SK-N-SH treated with all-trans-retinoic acid at 6 μM for 48 hours (cell line): ENCODE measurements around the gene NFIA.
"Not testable (repeated sequence)": the region's sequence is repeated elsewhere in the genome, so short reads cannot be mapped to it uniquely, and the experiment has no call there.

Experiments used
- ATAC-seq: fragments of 200-7000 bp; cut with Tn5 transposase; 3 replicates; pipeline ENCODE4 v1.9.1; 2020; ENCODE audit warnings: mild to moderate bottlenecking, moderate library complexity
- CSDC2 ChIP-seq: fragments of 250-450 bp; sonication (Bioruptor Pico); IDR thresholded peaks from 2 replicates; pipeline ENCODE4 v1.5.0; 2020; ENCODE audit warnings: mild to moderate bottlenecking, moderate library complexity
- ESRRG ChIP-seq: fragments of 250-450 bp; sonication (Bioruptor Pico); IDR thresholded peaks from 2 replicates; pipeline ENCODE4 v1.6.1; 2021; ENCODE audit warnings: mild to moderate bottlenecking
- GLIS3 ChIP-seq: fragments of 250-450 bp; sonication (Bioruptor Pico); IDR thresholded peaks from 2 replicates; pipeline ENCODE4 v1.5.0; 2020; ENCODE audit warnings: mild to moderate bottlenecking, moderate library complexity
- ISL1 ChIP-seq: fragments of 250-450 bp; sonication (Bioruptor Pico); IDR thresholded peaks from 2 replicates; pipeline ENCODE4 v2.1.2; 2022; ENCODE audit warnings: mild to moderate bottlenecking, moderate library complexity
- OSR1 ChIP-seq: fragments of 250-450 bp; sonication (Bioruptor Pico); IDR thresholded peaks from 2 replicates; pipeline ENCODE4 v1.8.0; 2022; ENCODE audit warnings: moderate library complexity, mild to moderate bottlenecking, inconsistent platforms
- PPARA ChIP-seq: fragments of 250-450 bp; sonication (Bioruptor Pico); IDR thresholded peaks from 2 replicates; pipeline ENCODE4 v1.5.0; 2020; ENCODE audit warnings: mild to moderate bottlenecking, borderline replicate concordance
- RARB ChIP-seq: fragments of 250-450 bp; sonication (Bioruptor Pico); IDR thresholded peaks from 2 replicates; pipeline ENCODE4 v1.8.0; 2021; ENCODE audit warnings: mild to moderate bottlenecking, moderate library complexity
- TCF4 ChIP-seq: fragments of 250-450 bp; sonication (Bioruptor Pico); IDR thresholded peaks from 2 replicates; pipeline ENCODE4 v1.8.0; 2021; ENCODE audit warnings: mild to moderate bottlenecking, moderate library complexity, borderline replicate concordance
- TOX ChIP-seq: fragments of 250-450 bp; sonication (Bioruptor Pico); IDR thresholded peaks from 2 replicates; pipeline ENCODE4 v1.8.0; 2021; ENCODE audit warnings: mild to moderate bottlenecking, moderate library complexity, borderline replicate concordance
- ZFP30 ChIP-seq: fragments of 450-650 bp; formaldehyde crosslinking; IDR thresholded peaks from 2 replicates; pipeline ENCODE4 v1.5.0; 2022; ENCODE audit warnings: mild to moderate bottlenecking, moderate library complexity
- ZNF565 ChIP-seq: fragments of 450-650 bp; formaldehyde crosslinking; conservative IDR thresholded peaks from 2 replicates; pipeline ENCODE4 v1.5.0; 2020; ENCODE audit warnings: low read depth, mild to moderate bottlenecking, moderate library complexity
- ZNF8 ChIP-seq: fragments of 450-650 bp; formaldehyde crosslinking; IDR thresholded peaks from 2 replicates; pipeline ENCODE4 v1.5.0; 2020; ENCODE audit warnings: mild to moderate bottlenecking, moderate library complexity
- TF ChIP-seq, protein P1 (sequence below): fragments of 250-450 bp; sonication (Bioruptor Pico); IDR thresholded peaks from 2 replicates; pipeline ENCODE4 v1.5.0; 2020; ENCODE audit warnings: mild to moderate bottlenecking, moderate library complexity
- TF ChIP-seq, protein P2 (sequence below): fragments of 250-450 bp; sonication (Bioruptor Pico); IDR thresholded peaks from 2 replicates; pipeline ENCODE4 v1.5.1; 2020; ENCODE audit warnings: low read depth, mild to moderate bottlenecking, moderate library complexity
- TF ChIP-seq, protein P3 (sequence below): fragments of 250-450 bp; sonication (Bioruptor Pico); IDR thresholded peaks from 2 replicates; pipeline ENCODE4 v1.8.0; 2020; ENCODE audit warnings: mild to moderate bottlenecking, moderate library complexity, borderline replicate concordance
- TF ChIP-seq, protein P4 (sequence below): fragments of 250-450 bp; sonication (Bioruptor Pico); IDR thresholded peaks from 2 replicates; pipeline ENCODE4 v1.8.0; 2021; ENCODE audit warnings: low read depth, mild to moderate bottlenecking, moderate library complexity, borderline replicate concordance
- TF ChIP-seq, protein P5 (sequence below): fragments of 250-450 bp; sonication (Bioruptor Pico); IDR thresholded peaks from 2 replicates; pipeline ENCODE4 v1.5.1; 2021; ENCODE audit warnings: mild to moderate bottlenecking, moderate library complexity

Gene NFIA

DNA sequence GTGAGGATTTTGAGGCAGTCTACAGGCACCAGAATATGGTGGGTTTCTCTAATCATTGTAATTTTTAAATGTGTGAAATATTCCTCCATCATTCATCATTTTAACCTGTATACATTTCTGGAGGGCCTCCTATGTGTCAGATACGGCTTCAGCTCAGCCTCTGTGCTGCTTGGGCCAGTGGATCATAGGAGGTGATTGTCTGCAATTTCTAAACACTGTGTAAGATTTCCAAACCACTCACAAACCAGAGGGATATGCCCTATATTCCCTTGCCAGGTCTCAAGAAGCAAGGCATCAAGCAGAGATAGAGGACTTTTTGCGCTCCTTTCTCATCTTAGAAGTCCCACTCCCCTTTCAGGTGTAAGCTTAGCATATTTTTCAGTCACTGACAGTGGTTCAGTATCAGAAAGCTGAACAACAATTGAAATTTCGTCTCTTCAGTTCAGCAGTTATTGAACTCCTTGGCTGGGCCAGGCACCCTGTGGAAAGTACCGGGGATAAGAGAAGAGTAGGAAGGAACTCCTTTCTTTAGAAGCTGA, 190.9 kb downstream of the NFIA start (continued):
- TF ChIP-seq, protein P1, sequence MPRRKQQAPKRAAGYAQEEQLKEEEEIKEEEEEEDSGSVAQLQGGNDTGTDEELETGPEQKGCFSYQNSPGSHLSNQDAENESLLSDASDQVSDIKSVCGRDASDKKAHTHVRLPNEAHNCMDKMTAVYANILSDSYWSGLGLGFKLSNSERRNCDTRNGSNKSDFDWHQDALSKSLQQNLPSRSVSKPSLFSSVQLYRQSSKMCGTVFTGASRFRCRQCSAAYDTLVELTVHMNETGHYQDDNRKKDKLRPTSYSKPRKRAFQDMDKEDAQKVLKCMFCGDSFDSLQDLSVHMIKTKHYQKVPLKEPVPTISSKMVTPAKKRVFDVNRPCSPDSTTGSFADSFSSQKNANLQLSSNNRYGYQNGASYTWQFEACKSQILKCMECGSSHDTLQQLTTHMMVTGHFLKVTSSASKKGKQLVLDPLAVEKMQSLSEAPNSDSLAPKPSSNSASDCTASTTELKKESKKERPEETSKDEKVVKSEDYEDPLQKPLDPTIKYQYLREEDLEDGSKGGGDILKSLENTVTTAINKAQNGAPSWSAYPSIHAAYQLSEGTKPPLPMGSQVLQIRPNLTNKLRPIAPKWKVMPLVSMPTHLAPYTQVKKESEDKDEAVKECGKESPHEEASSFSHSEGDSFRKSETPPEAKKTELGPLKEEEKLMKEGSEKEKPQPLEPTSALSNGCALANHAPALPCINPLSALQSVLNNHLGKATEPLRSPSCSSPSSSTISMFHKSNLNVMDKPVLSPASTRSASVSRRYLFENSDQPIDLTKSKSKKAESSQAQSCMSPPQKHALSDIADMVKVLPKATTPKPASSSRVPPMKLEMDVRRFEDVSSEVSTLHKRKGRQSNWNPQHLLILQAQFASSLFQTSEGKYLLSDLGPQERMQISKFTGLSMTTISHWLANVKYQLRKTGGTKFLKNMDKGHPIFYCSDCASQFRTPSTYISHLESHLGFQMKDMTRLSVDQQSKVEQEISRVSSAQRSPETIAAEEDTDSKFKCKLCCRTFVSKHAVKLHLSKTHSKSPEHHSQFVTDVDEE (CRISPR knock-in tag), result no peak
- TF ChIP-seq GLIS3 (CRISPR knock-in tag) (no peak), ESRRG (no peak), ZNF565 (CRISPR knock-in tag) (no peak)
- TF ChIP-seq, protein P2, sequence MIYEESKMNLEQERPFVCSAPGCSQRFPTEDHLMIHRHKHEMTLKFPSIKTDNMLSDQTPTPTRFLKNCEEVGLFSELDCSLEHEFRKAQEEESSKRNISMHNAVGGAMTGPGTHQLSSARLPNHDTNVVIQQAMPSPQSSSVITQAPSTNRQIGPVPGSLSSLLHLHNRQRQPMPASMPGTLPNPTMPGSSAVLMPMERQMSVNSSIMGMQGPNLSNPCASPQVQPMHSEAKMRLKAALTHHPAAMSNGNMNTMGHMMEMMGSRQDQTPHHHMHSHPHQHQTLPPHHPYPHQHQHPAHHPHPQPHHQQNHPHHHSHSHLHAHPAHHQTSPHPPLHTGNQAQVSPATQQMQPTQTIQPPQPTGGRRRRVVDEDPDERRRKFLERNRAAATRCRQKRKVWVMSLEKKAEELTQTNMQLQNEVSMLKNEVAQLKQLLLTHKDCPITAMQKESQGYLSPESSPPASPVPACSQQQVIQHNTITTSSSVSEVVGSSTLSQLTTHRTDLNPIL (CRISPR knock-in tag), result no peak

DNA sequence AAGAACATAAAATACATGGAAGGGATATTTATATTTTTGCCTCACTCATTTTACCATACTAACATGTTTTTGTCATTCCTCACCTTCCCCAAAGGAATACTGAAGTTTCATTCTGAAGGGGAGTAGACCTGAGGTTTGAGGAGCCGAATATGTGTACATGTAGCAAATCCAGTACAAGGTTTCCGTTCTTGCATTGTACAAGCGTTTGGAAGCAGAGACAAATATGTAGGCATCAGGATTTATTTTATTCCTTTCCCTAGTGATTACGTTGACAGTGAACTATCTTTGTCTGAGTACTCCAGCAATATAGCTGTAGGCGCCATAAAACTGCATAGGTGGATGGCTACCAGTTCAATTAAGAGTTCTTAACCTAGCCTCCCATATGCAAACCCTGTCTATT, 191.5 kb downstream of the NFIA start:
- ATAC-seq, result no peak
- TF ChIP-seq ZNF8 (no peak), TOX (CRISPR knock-in tag) (no peak), PPARA (CRISPR knock-in tag) (no peak), ISL1 (CRISPR knock-in tag) (no peak)
- TF ChIP-seq, protein P3, sequence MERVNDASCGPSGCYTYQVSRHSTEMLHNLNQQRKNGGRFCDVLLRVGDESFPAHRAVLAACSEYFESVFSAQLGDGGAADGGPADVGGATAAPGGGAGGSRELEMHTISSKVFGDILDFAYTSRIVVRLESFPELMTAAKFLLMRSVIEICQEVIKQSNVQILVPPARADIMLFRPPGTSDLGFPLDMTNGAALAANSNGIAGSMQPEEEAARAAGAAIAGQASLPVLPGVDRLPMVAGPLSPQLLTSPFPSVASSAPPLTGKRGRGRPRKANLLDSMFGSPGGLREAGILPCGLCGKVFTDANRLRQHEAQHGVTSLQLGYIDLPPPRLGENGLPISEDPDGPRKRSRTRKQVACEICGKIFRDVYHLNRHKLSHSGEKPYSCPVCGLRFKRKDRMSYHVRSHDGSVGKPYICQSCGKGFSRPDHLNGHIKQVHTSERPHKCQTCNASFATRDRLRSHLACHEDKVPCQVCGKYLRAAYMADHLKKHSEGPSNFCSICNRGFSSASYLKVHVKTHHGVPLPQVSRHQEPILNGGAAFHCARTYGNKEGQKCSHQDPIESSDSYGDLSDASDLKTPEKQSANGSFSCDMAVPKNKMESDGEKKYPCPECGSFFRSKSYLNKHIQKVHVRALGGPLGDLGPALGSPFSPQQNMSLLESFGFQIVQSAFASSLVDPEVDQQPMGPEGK (CRISPR knock-in tag), result no peak
- TF ChIP-seq, protein P4, sequence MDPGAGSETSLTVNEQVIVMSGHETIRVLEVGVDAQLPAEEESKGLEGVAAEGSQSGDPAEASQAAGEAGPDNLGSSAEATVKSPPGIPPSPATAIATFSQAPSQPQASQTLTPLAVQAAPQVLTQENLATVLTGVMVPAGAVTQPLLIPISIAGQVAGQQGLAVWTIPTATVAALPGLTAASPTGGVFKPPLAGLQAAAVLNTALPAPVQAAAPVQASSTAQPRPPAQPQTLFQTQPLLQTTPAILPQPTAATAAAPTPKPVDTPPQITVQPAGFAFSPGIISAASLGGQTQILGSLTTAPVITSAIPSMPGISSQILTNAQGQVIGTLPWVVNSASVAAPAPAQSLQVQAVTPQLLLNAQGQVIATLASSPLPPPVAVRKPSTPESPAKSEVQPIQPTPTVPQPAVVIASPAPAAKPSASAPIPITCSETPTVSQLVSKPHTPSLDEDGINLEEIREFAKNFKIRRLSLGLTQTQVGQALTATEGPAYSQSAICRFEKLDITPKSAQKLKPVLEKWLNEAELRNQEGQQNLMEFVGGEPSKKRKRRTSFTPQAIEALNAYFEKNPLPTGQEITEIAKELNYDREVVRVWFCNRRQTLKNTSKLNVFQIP, result no peak
- TF ChIP-seq, protein P2 (CRISPR knock-in tag), result no peak

DNA sequence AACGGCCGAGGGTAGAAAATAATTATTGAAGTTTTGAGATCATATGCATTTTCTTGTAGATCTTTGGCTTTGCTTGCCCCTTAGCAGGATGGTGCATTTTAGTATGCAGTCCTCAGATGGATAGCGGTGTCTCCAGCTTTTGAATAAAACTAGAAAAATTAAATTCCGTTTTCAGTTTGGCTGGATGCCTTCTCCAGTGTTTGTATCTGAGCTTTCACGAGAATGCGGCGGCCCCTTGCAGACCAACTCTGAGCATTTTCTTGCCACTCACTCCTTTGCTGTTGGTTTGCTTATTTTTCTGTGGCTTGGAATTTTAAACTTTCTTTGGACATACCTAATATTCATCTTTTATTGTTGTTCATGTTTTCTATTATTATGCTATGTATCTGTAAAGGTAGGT, 192.6 kb downstream of the NFIA start:
- no peak for ATAC-seq
- no peak for TF ChIP-seq RARB
- TF ChIP-seq, all 23 proteins: peak for 0

DNA sequence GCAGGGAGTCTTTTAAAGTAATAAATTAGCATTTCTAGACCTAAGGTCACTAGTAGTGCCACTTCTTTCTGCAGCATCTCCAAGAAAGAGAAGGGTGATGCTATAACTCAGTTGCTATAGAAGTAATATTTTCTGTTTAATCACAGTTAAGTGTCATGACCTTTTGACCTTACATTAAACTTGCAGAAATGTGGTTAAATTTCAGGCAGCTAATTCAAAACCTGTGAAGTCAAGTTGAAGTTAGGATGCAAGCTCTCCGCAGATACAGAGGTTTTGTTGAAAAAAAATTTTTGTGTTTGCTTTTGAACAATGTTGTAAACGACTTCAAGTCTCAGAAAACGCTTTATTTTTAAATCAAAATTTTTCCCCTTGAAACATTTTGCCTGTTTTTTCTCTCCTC, 193.9 kb downstream of the NFIA start:
- ATAC-seq, result no peak
- TF ChIP-seq TOX (CRISPR knock-in tag), result no peak

DNA sequence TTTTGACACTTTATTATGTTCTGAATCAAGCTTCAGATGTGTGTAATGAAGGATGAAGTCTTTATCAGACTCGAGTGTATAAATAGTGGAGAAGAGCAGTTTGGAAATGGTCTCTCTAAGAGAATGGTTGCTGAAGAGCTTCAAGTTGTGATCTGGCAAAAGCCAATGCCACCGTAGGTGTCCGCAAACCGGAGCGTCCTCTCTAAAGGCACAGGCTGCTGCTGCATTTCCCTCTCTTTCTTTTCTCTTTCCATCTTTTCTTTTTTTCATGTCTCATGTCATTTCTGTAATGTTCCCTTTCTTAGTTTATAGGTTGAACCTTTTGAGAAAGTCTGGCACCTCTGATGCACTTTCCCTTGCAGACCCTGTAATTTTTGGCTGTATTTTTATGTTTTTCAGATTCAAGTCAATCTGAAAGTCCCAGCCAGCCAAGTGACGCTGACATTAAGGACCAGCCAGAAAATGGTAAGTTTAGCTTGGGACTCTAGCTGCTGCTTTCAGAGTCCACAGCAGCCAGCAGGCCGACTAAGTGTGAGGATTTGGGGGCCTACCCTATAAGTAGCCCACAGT, 194.8 kb downstream of the NFIA start:
- ATAC-seq, result no peak
- TF ChIP-seq TCF4 (CRISPR knock-in tag), result no peak
- no peak for TF ChIP-seq ZFP30
- TF ChIP-seq ZNF565 (CRISPR knock-in tag), result no peak
- TF ChIP-seq, protein P5, sequence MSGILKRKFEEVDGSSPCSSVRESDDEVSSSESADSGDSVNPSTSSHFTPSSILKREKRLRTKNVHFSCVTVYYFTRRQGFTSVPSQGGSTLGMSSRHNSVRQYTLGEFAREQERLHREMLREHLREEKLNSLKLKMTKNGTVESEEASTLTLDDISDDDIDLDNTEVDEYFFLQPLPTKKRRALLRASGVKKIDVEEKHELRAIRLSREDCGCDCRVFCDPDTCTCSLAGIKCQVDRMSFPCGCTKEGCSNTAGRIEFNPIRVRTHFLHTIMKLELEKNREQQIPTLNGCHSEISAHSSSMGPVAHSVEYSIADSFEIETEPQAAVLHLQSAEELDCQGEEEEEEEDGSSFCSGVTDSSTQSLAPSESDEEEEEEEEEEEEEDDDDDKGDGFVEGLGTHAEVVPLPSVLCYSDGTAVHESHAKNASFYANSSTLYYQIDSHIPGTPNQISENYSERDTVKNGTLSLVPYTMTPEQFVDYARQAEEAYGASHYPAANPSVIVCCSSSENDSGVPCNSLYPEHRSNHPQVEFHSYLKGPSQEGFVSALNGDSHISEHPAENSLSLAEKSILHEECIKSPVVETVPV (CRISPR knock-in tag), result no peak
- no peak for TF ChIP-seq GLIS3 (CRISPR knock-in tag)
- no peak for TF ChIP-seq CSDC2 (CRISPR knock-in tag)
- TF ChIP-seq, protein P3 (CRISPR knock-in tag), result no peak
- no peak for TF ChIP-seq ZNF8
- no peak for TF ChIP-seq OSR1 (CRISPR knock-in tag)

DNA sequence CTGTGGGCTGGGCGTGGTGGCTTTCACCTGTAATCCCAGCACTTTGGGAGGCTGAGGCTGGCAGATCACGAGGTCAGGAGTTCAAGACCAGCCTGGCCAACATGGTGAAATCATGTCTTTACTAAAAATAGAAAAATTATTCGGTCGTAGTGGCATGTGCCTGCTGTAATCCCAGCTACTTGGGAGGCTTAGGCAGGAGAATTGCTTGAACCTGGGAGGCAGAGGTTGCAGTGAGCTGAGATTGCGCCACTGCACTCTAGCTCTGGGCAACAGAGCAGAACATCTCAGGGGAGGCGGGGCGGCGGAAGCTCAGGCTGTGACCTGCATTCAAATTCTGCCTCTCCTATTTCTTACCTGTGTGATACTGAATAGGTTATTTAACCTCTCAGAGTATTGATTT, 196.1 kb downstream of the NFIA start:
- ATAC-seq, result not testable (repeated sequence)
